Non-pigmented ciliary epithelial cell (primary cell): ENCODE measurements around the gene PHKG2.

Source experiments
- DNase-seq: peaks from one replicate; pipeline ENCODE4 v3.0.0-alpha.2; 2010; ENCODE audit warnings: low read depth

The PHKG2 gene

GRCh38 chr16:30775131-30775391 is 26.8 kb downstream of the PHKG2 start:
- no peak for DNase-seq

GRCh38 chr16:30775392-30776188 is 27.4 kb downstream of the PHKG2 start:
- peak; percentile 40 for DNase-seq

GRCh38 chr16:30777591-30778297 is 29.5 kb downstream of the PHKG2 start:
- no peak for DNase-seq

- no peak for DNase-seq
Measured at GRCh38 chr16:30778549-30779244, 30.5 kb downstream of the PHKG2 start.

- no peak for DNase-seq
Measured at GRCh38 chr16:30779596-30779995, 31.4 kb downstream of the PHKG2 start.

- DNase-seq, result no peak
Measured at GRCh38 chr16:30780021-30780420, 31.8 kb downstream of the PHKG2 start.

GRCh38 chr16:30780549-30780948 is 32.3 kb downstream of the PHKG2 start:
- no peak for DNase-seq

- DNase-seq, result no peak
Measured at GRCh38 chr16:30782486-30783279, 34.5 kb downstream of the PHKG2 start.

- no peak for DNase-seq
Measured at GRCh38 chr16:30783280-30784109, 35.3 kb downstream of the PHKG2 start.

- no peak for DNase-seq
Measured at GRCh38 chr16:30784215-30784614, 36.0 kb downstream of the PHKG2 start.

GRCh38 chr16:30785126-30786106 is 37.2 kb downstream of the PHKG2 start:
- no peak for DNase-seq

- DNase-seq, result no peak
Measured at GRCh38 chr16:30786115-30786935, 38.1 kb downstream of the PHKG2 start.

- no peak for DNase-seq
Measured at GRCh38 chr16:30786936-30787612, 38.8 kb downstream of the PHKG2 start, which contains the start of gene ZNF629. Gene ZNF629 (minus strand): TSS chr16:30787205. CDS start chr16:30784482, 2,723 bp downstream.

GRCh38 chr16:30787613-30788378 is 39.6 kb downstream of the PHKG2 start:
- DNase-seq, result no peak

- no peak for DNase-seq
Measured at GRCh38 chr16:30793508-30794069, 45.4 kb downstream of the PHKG2 start.

GRCh38 chr16:30794634-30795033 is 46.4 kb downstream of the PHKG2 start:
- no peak for DNase-seq

GRCh38 chr16:30797670-30798309 is 49.6 kb downstream of the PHKG2 start:
- no peak for DNase-seq
